ENCODE data around the gene GAGE10. TPM values are rescaled to one million over a fixed set of nuclear protein-coding genes. Genes with fewer than 3 reads are reported as not detected.

Gene GAGE10
- total RNA-seq, 4 donors from 2014 or later, result not detected

DNA sequence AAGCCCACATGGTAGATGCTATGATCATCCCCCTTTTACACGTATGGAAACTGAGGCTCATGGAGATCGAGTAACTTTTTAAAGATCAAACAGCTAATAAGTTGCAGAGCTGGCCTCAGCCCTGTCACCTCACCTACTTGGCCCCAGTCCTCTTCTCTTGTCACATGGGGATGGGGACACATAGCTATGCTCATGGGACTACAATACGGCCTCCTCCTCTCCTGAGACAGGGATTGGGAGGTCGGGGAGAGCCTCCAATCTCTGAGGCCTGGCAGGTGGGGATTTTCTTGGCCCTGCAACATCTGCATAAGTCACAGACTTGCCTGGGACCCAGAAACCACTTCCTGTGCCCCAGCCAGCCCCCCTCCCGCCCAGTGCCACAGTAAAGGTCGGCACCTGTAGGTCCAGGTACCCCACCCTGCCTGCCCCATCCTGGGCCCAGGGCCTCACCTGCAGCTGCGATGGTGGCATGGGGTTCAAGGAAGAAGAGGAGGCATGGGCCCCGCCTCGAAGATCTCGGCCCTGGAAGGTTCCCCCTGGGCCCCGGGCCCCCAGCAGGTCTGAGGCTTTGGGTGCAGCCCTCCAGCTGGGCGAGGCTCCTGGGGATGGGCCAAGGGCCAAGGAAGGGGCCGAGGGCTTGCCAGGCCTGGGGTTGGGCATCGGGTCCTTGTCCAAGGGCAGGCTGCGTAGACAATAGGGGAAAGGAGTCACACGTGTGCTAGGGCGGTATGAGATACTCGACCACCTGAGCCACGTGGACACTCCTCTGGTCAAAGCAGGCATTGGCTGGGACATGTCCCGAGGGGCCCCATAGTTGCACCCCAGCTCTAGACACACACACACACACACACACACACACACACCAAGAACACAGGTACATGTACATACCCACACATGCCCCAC lies 45.3 kb upstream of the GAGE10 start:
- TF ChIP-seq POLR2A (IDR thresholded peaks at IDR 0.05) (no peak), CTCF (IDR thresholded peaks at IDR 0.05) (no peak)
- 71% methylated on average over 1 to 7 of the region's 20 CpGs for WGBS, 2 donors
- no peak overlapping the region for H3K27ac ChIP-seq
- no peaks in the 10 kb centered on the region for H3K4me1 ChIP-seq
- H3K4me3 ChIP-seq, result no peak overlapping the region
- no peaks in the 10 kb centered on the region for H3K9me3 ChIP-seq
- no peaks in the 10 kb centered on the region for H3K27me3 ChIP-seq
- intact Hi-C loops (cut with DNase I), result no loop called here
- no peaks in the 10 kb centered on the region for H3K36me3 ChIP-seq
- no peak for DNase-seq

GRCh38 chrX:49258749-49259124 lies 44.7 kb upstream of the GAGE10 start:
- H3K27ac ChIP-seq, result no peak overlapping the region
- 81% methylated on average over 2 of the region's 5 CpGs; no CpG with 5 or more reads in 1 of the 2 donors for WGBS, 2 donors
- DNase-seq, result no peak
- TF ChIP-seq CTCF (IDR thresholded peaks at IDR 0.05) (no peak), POLR2A (IDR thresholded peaks at IDR 0.05) (no peak)
- no peaks in the 10 kb centered on the region for H3K27me3 ChIP-seq
- H3K9me3 ChIP-seq, result no peaks in the 10 kb centered on the region
- no peak overlapping the region for H3K4me3 ChIP-seq
- no peaks in the 10 kb centered on the region for H3K36me3 ChIP-seq
- no peaks in the 10 kb centered on the region for H3K4me1 ChIP-seq
- intact Hi-C loops (cut with DNase I), result no loop called here

- no peak for DNase-seq
- 81 to 88% methylated on average over 6 to 9 of the region's 17 CpGs for WGBS, 2 donors
- Histone ChIP-seq H3K9me3 (no peaks in the 10 kb centered on the region), H3K27ac (no peak overlapping the region), H3K27me3 (no peaks in the 10 kb centered on the region), H3K4me1 (no peaks in the 10 kb centered on the region), H3K36me3 (no peaks in the 10 kb centered on the region), H3K4me3 (no peak overlapping the region)
- no peak for TF ChIP-seq CTCF (IDR thresholded peaks at IDR 0.05)
- no peak for TF ChIP-seq POLR2A (IDR thresholded peaks at IDR 0.05)
- intact Hi-C loops (cut with DNase I), result no loop called here
These were observed 43.0 kb upstream of the GAGE10 start for GRCh38 chrX:49260221-49260985.

DNA sequence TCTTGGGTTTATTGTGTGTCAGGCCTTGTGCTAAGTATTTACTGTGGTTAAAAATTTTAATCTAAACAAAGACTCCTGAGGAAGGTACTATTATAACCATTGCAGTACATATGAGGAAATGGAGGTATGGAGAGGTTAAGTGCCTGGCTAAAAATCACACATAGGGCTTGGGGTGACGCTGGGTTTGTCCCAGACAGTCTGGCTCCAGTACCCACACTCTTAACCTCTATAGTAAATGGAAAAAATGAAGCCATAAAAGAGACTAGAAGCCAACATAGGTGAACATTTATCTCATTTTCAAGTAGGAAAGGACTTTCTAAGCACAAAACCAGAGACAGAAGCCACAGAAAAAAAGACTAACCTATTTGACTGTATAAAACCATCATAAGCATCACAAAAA lies 40.8 kb upstream of the GAGE10 start:
- no peak for TF ChIP-seq POLR2A (IDR thresholded peaks at IDR 0.05)
- TF ChIP-seq CTCF (IDR thresholded peaks at IDR 0.05), result no peak
- no peaks in the 10 kb centered on the region for H3K4me1 ChIP-seq
- no peaks in the 10 kb centered on the region for H3K36me3 ChIP-seq
- 25 to 60% methylated on average over 1 of the region's 1 CpG for WGBS, 2 donors
- H3K27me3 ChIP-seq, result no peaks in the 10 kb centered on the region
- no peaks in the 10 kb centered on the region for H3K9me3 ChIP-seq
- intact Hi-C loops (cut with DNase I), result no loop called here
- H3K4me3 ChIP-seq, result no peak overlapping the region
- no peak for DNase-seq
- H3K27ac ChIP-seq, result no peak overlapping the region

DNA sequence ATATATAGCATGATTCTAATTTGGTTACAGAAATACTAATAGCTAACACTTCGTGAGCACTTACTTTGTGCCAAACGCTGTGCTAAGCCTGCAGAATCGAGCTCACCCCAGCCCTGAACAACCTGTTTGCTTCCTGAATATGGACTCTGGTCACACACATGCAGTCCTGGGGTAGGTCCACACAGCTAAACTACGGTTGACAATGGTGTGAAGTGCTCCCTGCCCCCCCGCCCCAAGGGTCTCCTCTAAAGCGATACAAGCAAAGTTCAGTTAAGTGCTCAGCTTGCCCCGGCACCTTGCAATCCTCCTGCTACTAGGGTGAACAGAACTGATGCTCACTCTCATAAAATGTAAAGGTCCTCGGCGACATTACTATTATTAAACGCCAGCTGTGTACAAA lies 39.8 kb upstream of the GAGE10 start:
- no peaks in the 10 kb centered on the region for H3K36me3 ChIP-seq
- H3K27ac ChIP-seq, result no peak overlapping the region
- peaks cover 0 to 4% (median 0%) of the 10 kb centered on the region in 3 donors for H3K4me1 ChIP-seq
- no peak for DNase-seq
- TF ChIP-seq POLR2A (IDR thresholded peaks at IDR 0.05) (no peak), CTCF (IDR thresholded peaks at IDR 0.05) (no peak)
- WGBS, 2 donors, result 78 to 79% methylated on average over 4 to 10 of the region's 10 CpGs
- no peak overlapping the region for H3K4me3 ChIP-seq
- H3K9me3 ChIP-seq, result no peaks in the 10 kb centered on the region
- intact Hi-C loops (cut with DNase I), result no loop called here
- no peaks in the 10 kb centered on the region for H3K27me3 ChIP-seq
